ENCODE data around the gene EOLA1.
A peak's percentile ranks its signal among the peaks of the same experiment; 100 is the strongest.

The EOLA1 gene

DNA sequence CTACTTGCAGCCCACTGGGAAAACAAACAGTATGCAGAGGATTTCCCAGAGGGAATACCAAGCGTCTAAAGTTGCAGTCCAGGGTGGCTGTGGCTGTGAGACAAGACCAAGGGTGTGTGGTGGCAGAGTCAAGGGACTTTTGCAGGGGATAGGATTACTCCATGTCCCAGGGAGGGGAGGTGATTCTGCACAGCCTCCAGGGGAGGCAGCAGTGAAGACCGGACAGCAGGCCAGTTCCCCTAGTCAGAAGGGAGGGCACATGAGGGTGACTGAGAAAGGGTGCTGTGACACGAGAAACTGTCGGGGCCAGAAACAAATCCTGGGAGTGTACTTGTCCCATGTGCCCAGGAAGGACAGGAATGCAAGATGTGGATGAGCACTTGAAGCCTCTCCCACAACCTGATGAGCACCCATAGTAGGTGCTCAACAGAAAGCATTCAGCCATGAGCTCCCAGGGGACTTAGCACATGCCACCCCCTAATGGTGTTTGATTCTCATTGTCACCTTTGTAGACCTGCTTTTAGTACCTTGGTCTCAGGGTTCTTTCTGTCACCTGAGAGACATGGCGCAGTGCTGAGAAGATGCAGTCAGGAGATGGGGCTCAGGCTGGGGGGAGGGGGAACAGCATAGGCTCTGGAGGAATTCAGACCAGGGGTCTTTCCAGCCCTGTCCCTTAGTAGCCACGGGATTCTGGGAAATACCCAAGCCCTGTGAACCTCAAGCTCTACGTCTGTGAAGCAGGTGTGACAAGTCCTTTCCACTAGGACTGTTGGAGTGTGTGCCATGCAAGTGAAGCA is 27.0 kb downstream of the EOLA1 start:
- Histone ChIP-seq H3K27me3 (ENCODE audit: insufficient read depth, low read length, poor library complexity) (no peaks in the 10 kb centered on the region), H4K8ac (ENCODE audit: low read depth, low read length) (no peak overlapping the region), H3K4me1 (ENCODE audit: control insufficient read depth, low read depth, low read length) (no peaks in the 10 kb centered on the region), H3K18ac (ENCODE audit: low read length) (no peak overlapping the region), H2AK5ac (ENCODE audit: low read length) (no peak overlapping the region), H3K56ac (ENCODE audit: low read length) (no peak overlapping the region), H2BK15ac (replicated peaks; ENCODE audit: low read depth) (no peak overlapping the region), H3K9ac (ENCODE audit: low read length) (no peak overlapping the region), H3K36me3 (ENCODE audit: control insufficient read depth, insufficient read depth, low read length) (no peaks in the 10 kb centered on the region), H3K4ac (ENCODE audit: low read depth, low read length) (no peak overlapping the region), H3K79me2 (ENCODE audit: control insufficient read depth, insufficient read depth, low read length) (no peaks in the 10 kb centered on the region), H3K27ac (ENCODE audit: low read depth, low read length) (no peak overlapping the region), H3K4me2 (ENCODE audit: low read length) (no peak overlapping the region), H3K23ac (ENCODE audit: low read length) (no peak overlapping the region), H4K5ac (ENCODE audit: low read length) (no peak overlapping the region), H3K79me1 (ENCODE audit: low read length) (no peaks in the 10 kb centered on the region), H2BK120ac (ENCODE audit: low read depth, low read length) (no peak overlapping the region), H3K4me3 (ENCODE audit: low read length) (no peak overlapping the region), H2BK5ac (ENCODE audit: low read length) (no peak overlapping the region)
- WGBS (ENCODE audit: extremely low coverage, insufficient coverage, low lambda C conversion rate) = no CpG with 5 or more reads among the region's 7 CpGs
- no peak for DNase-seq

GRCh38 chrX:149568701-149569296 is 28.0 kb downstream of the EOLA1 start:
- Histone ChIP-seq H3K36me3 (ENCODE audit: control insufficient read depth, insufficient read depth, low read length) (no peaks in the 10 kb centered on the region), H2BK5ac (ENCODE audit: low read length) (no peak overlapping the region), H3K27ac (ENCODE audit: low read depth, low read length) (no peak overlapping the region), H3K4me3 (ENCODE audit: low read length) (no peak overlapping the region), H3K4me2 (ENCODE audit: low read length) (no peak overlapping the region), H4K8ac (ENCODE audit: low read depth, low read length) (no peak overlapping the region), H3K79me2 (ENCODE audit: control insufficient read depth, insufficient read depth, low read length) (no peaks in the 10 kb centered on the region), H3K9ac (ENCODE audit: low read length) (no peak overlapping the region), H3K56ac (ENCODE audit: low read length) (no peak overlapping the region), H3K4me1 (ENCODE audit: control insufficient read depth, low read depth, low read length) (no peaks in the 10 kb centered on the region), H2BK120ac (ENCODE audit: low read depth, low read length) (no peak overlapping the region), H2BK15ac (replicated peaks; ENCODE audit: low read depth) (no peak overlapping the region), H3K18ac (ENCODE audit: low read length) (no peak overlapping the region), H3K4ac (ENCODE audit: low read depth, low read length) (no peak overlapping the region), H3K23ac (ENCODE audit: low read length) (no peak overlapping the region), H3K27me3 (ENCODE audit: insufficient read depth, low read length, poor library complexity) (no peaks in the 10 kb centered on the region), H3K79me1 (ENCODE audit: low read length) (no peaks in the 10 kb centered on the region), H2AK5ac (ENCODE audit: low read length) (no peak overlapping the region), H4K5ac (ENCODE audit: low read length) (no peak overlapping the region)
- no CpG with 5 or more reads among the region's 5 CpGs for WGBS (ENCODE audit: extremely low coverage, insufficient coverage, low lambda C conversion rate)
- no peak for DNase-seq

DNA sequence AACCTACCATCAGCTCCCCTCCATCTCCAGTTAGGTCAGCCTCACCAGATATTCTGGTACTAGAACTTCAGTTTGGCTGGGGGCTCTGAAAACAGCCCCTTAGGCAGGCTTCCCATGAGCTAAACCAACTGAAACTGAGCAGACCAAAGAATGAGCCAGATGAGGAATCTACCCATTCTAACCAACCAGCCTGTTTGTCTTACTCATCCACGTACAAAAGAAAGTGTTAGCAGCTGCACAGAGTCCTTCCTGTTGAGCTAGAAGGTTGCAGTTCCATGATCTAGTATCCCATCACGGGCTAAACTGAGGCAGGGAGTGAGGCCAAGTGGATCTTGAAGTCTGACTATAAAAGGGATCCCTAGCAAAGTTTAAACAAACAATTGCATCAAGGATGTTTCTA is 29.0 kb downstream of the EOLA1 start:
- no peak overlapping the region for H3K56ac ChIP-seq (ENCODE audit: low read length)
- H3K4me1 ChIP-seq (ENCODE audit: control insufficient read depth, low read depth, low read length) = no peaks in the 10 kb centered on the region
- no peak overlapping the region for H4K8ac ChIP-seq (ENCODE audit: low read depth, low read length)
- no peak overlapping the region for H2BK15ac ChIP-seq (replicated peaks; ENCODE audit: low read depth)
- H3K27me3 ChIP-seq (ENCODE audit: insufficient read depth, low read length, poor library complexity) = no peaks in the 10 kb centered on the region
- H2AK5ac ChIP-seq (ENCODE audit: low read length) = no peak overlapping the region
- H3K36me3 ChIP-seq (ENCODE audit: control insufficient read depth, insufficient read depth, low read length) = no peaks in the 10 kb centered on the region
- no peak overlapping the region for H3K4me3 ChIP-seq (ENCODE audit: low read length)
- no peaks in the 10 kb centered on the region for H3K79me2 ChIP-seq (ENCODE audit: control insufficient read depth, insufficient read depth, low read length)
- H3K27ac ChIP-seq (ENCODE audit: low read depth, low read length) = no peak overlapping the region
- H3K79me1 ChIP-seq (ENCODE audit: low read length) = no peaks in the 10 kb centered on the region
- no peak overlapping the region for H4K5ac ChIP-seq (ENCODE audit: low read length)
- no peak overlapping the region for H3K18ac ChIP-seq (ENCODE audit: low read length)
- H3K4ac ChIP-seq (ENCODE audit: low read depth, low read length) = no peak overlapping the region
- no peak overlapping the region for H2BK5ac ChIP-seq (ENCODE audit: low read length)
- WGBS (ENCODE audit: extremely low coverage, insufficient coverage, low lambda C conversion rate) = no CpG with 5 or more reads among the region's 2 CpGs
- DNase-seq = no peak
- H3K4me2 ChIP-seq (ENCODE audit: low read length) = no peak overlapping the region
- H3K9ac ChIP-seq (ENCODE audit: low read length) = no peak overlapping the region
- no peak overlapping the region for H2BK120ac ChIP-seq (ENCODE audit: low read depth, low read length)
- no peak overlapping the region for H3K23ac ChIP-seq (ENCODE audit: low read length)

GRCh38 chrX:149570668-149571067 is 29.9 kb downstream of the EOLA1 start:
- peak; percentile 28 for DNase-seq
- H3K56ac ChIP-seq (ENCODE audit: low read length) = no peak overlapping the region
- no peak overlapping the region for H3K23ac ChIP-seq (ENCODE audit: low read length)
- H3K18ac ChIP-seq (ENCODE audit: low read length) = no peak overlapping the region
- no peak overlapping the region for H2AK5ac ChIP-seq (ENCODE audit: low read length)
- no peak overlapping the region for H4K5ac ChIP-seq (ENCODE audit: low read length)
- no peak overlapping the region for H3K4me2 ChIP-seq (ENCODE audit: low read length)
- no peaks in the 10 kb centered on the region for H3K4me1 ChIP-seq (ENCODE audit: control insufficient read depth, low read depth, low read length)
- H3K9ac ChIP-seq (ENCODE audit: low read length) = no peak overlapping the region
- H3K4me3 ChIP-seq (ENCODE audit: low read length) = no peak overlapping the region
- H4K8ac ChIP-seq (ENCODE audit: low read depth, low read length) = no peak overlapping the region
- H3K27ac ChIP-seq (ENCODE audit: low read depth, low read length) = no peak overlapping the region
- H3K79me1 ChIP-seq (ENCODE audit: low read length) = no peaks in the 10 kb centered on the region
- WGBS (ENCODE audit: extremely low coverage, insufficient coverage, low lambda C conversion rate) = no CpG with 5 or more reads among the region's 6 CpGs
- no peak overlapping the region for H3K4ac ChIP-seq (ENCODE audit: low read depth, low read length)
- H3K79me2 ChIP-seq (ENCODE audit: control insufficient read depth, insufficient read depth, low read length) = no peaks in the 10 kb centered on the region
- H2BK5ac ChIP-seq (ENCODE audit: low read length) = no peak overlapping the region
- no peak overlapping the region for H2BK15ac ChIP-seq (replicated peaks; ENCODE audit: low read depth)
- no peak overlapping the region for H2BK120ac ChIP-seq (ENCODE audit: low read depth, low read length)
- H3K27me3 ChIP-seq (ENCODE audit: insufficient read depth, low read length, poor library complexity) = no peaks in the 10 kb centered on the region
- no peaks in the 10 kb centered on the region for H3K36me3 ChIP-seq (ENCODE audit: control insufficient read depth, insufficient read depth, low read length)

DNA sequence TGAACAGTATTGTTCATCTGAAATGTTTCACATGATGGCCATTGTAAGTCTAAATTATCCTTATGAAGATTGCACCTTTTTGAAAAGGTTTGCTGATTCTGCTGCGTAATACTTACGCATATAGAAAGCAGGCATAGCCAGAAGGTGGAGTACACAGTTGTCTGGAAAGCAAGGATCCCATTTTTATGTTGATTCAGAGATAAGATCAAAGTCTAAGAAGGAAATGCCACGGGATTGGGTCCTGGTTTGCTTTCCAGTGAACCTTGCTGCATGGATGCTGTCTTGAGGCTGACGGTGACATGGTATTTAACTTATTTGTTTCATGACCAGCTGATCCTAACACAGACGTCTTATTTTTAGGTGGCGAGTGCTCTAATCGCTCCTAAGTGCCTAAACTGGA is 31.0 kb downstream of the EOLA1 start:
- WGBS (ENCODE audit: extremely low coverage, insufficient coverage, low lambda C conversion rate) = no CpG with 5 or more reads among the region's 7 CpGs

More for the DNA sequence above, 31.0 kb downstream of the EOLA1 start:
- no peak overlapping the region for H3K4me2 ChIP-seq (ENCODE audit: low read length)
- H3K4me1 ChIP-seq (ENCODE audit: control insufficient read depth, low read depth, low read length) = no peaks in the 10 kb centered on the region
- H3K27me3 ChIP-seq (ENCODE audit: insufficient read depth, low read length, poor library complexity) = no peaks in the 10 kb centered on the region
- no peak overlapping the region for H2BK5ac ChIP-seq (ENCODE audit: low read length)
- H3K4ac ChIP-seq (ENCODE audit: low read depth, low read length) = no peak overlapping the region
- H4K5ac ChIP-seq (ENCODE audit: low read length) = no peak overlapping the region
- H3K36me3 ChIP-seq (ENCODE audit: control insufficient read depth, insufficient read depth, low read length) = no peaks in the 10 kb centered on the region
- H2BK120ac ChIP-seq (ENCODE audit: low read depth, low read length) = no peak overlapping the region
- no peak overlapping the region for H3K4me3 ChIP-seq (ENCODE audit: low read length)
- no peak overlapping the region for H2AK5ac ChIP-seq (ENCODE audit: low read length)
- no peak overlapping the region for H3K27ac ChIP-seq (ENCODE audit: low read depth, low read length)
- no peak overlapping the region for H3K23ac ChIP-seq (ENCODE audit: low read length)
- H4K8ac ChIP-seq (ENCODE audit: low read depth, low read length) = no peak overlapping the region
- no peak for DNase-seq
- no peak overlapping the region for H3K56ac ChIP-seq (ENCODE audit: low read length)
- H2BK15ac ChIP-seq (replicated peaks; ENCODE audit: low read depth) = no peak overlapping the region
- H3K79me2 ChIP-seq (ENCODE audit: control insufficient read depth, insufficient read depth, low read length) = no peaks in the 10 kb centered on the region
- H3K9ac ChIP-seq (ENCODE audit: low read length) = no peak overlapping the region
- H3K18ac ChIP-seq (ENCODE audit: low read length) = no peak overlapping the region
- no peaks in the 10 kb centered on the region for H3K79me1 ChIP-seq (ENCODE audit: low read length)

Data from mesendoderm (in vitro differentiated cells).